OCI-LY7 (cell line): ENCODE data around the gene LAMP5. TPM values are rescaled to one million over a fixed set of nuclear protein-coding genes. Genes with fewer than 3 reads are reported as not detected.

ENCODE experiments used
- BruUV-seq: library from RNA; stranded (reverse); fragments of 400-500 nt; replicated peaks from 2 replicates; lab custom pipeline; 2021; lab: Mats Ljungman, UMichigan
- CTCF ChIA-PET: fragments of 300-600 bp; sonication (Branson Sonifier 250); formaldehyde crosslinking; loops from one replicate; lab custom pipeline; 2022; ENCODE audit warnings: antibody characterized with exemption; ENCODE audit not compliant: unreplicated experiment; lab: Charles Lee
- POLR2A ChIA-PET: fragments of 300-600 bp; sonication (Branson Sonifier 250); formaldehyde crosslinking; loops from one replicate; lab custom pipeline; 2022; ENCODE audit warnings: antibody characterized with exemption; lab: Charles Lee
- DNase-seq: peaks from one replicate; pipeline ENCODE4 v3.0.0-alpha.2; 2015; ENCODE audit warnings: low spot score
- H2AFZ ChIP-seq: fragments of 200-600 bp; sonication (generic), shearing (Covaris generic); 2 replicates; pipeline ENCODE4 v1.6.1; 2014; ENCODE audit warnings: mild to moderate bottlenecking, antibody characterized with exemption, low read length, moderate library complexity
- H3K27ac ChIP-seq: fragments of 200-600 bp; sonication (generic); 2 replicates; pipeline ENCODE4 v1.5.1; 2014; ENCODE audit warnings: mixed run types, low read depth, mild to moderate bottlenecking, moderate library complexity, low read length, inconsistent platforms; ENCODE audit not compliant: poor library complexity, severe bottlenecking
- H3K36me3 ChIP-seq: fragments of 200-600 bp; sonication (generic); 2 replicates; pipeline ENCODE4 v1.6.1; 2014; ENCODE audit warnings: mild to moderate bottlenecking, antibody characterized with exemption, low read length, moderate library complexity, mixed read lengths; ENCODE audit not compliant: insufficient read depth
- H3K4me1 ChIP-seq: fragments of 200-600 bp; sonication (generic); 2 replicates; pipeline ENCODE4 v1.5.1; 2014; ENCODE audit warnings: mild to moderate bottlenecking, low read length; ENCODE audit not compliant: insufficient read depth, poor library complexity, severe bottlenecking
- H3K4me2 ChIP-seq: fragments of 200-600 bp; sonication (generic); 2 replicates; pipeline ENCODE4 v1.6.1; 2014; ENCODE audit warnings: mild to moderate bottlenecking, low read length
- H3K4me3 ChIP-seq: fragments of 200-600 bp; sonication (generic); 2 replicates; pipeline ENCODE4 v1.5.1; 2014; ENCODE audit warnings: mild to moderate bottlenecking, low read depth, low read length; ENCODE audit not compliant: poor library complexity, severe bottlenecking
- H3K79me2 ChIP-seq: fragments of 200-600 bp; sonication (generic); 2 replicates; pipeline ENCODE4 v1.6.1; 2016; ENCODE audit warnings: low read depth, mild to moderate bottlenecking, low read length, moderate library complexity, mixed read lengths; ENCODE audit not compliant: insufficient read depth
- H3K9me2 ChIP-seq: fragments of 200-600 bp; sonication (generic); 2 replicates; pipeline ENCODE4 v1.6.1; 2016; ENCODE audit warnings: mild to moderate bottlenecking, low read length, mixed read lengths; ENCODE audit not compliant: insufficient read depth
- H3K9me3 ChIP-seq: fragments of 200-600 bp; sonication (generic); 2 replicates; pipeline ENCODE4 v1.6.1; 2014; ENCODE audit warnings: mild to moderate bottlenecking, mixed run types, low read length, mixed read lengths
- H4K20me1 ChIP-seq: fragments of 200-600 bp; sonication (generic); 2 replicates; pipeline ENCODE4 v1.6.1; 2014; ENCODE audit warnings: mild to moderate bottlenecking, antibody characterized with exemption, low read length, moderate library complexity, mixed read lengths; ENCODE audit not compliant: insufficient read depth
- CTCF ChIP-seq: fragments of 200-600 bp; sonication (generic); conservative IDR thresholded peaks from 2 replicates; pipeline ENCODE4 v1.5.1; 2014; ENCODE audit warnings: mild to moderate bottlenecking, antibody characterized with exemption, low read length, moderate library complexity, mixed read lengths
- EZH2phosphoT487 ChIP-seq: fragments of 200-600 bp; sonication (generic); IDR thresholded peaks from 2 replicates; pipeline ENCODE4 v1.6.1; 2018; ENCODE audit warnings: low read depth, borderline replicate concordance, mild to moderate bottlenecking, mixed run types, antibody characterized with exemption, low read length, moderate library complexity, mixed read lengths
- intact Hi-C: fragments of 100-400 bp; cut with micrococcal nuclease; formaldehyde crosslinking; loops from one replicate; pipeline ENCODE4 v1.10.0; 2022; ENCODE audit not compliant: unreplicated experiment
- total RNA-seq, 2 experiments: library from RNA; depleted of rRNA in 1 of 2; stranded (reverse); fragments of >200 nt in 1 of 2; shearing (Covaris generic) in 1 of 2; gene quantifications; 2 replicates each; pipeline ENCODE4 v1.2.3, GENCODE V29; 2014 to 2022

Gene LAMP5
- total RNA-seq, 2 experiments from 2014 or later, result not detected

GRCh38 chr20:9535449-9535848 is 21.1 kb downstream of the LAMP5 start:
- H3K9me3 ChIP-seq, result no peaks in the 10 kb centered on the region
- ChIA-PET POLR2A (no interaction called here), CTCF (no interaction called here)
- no peak overlapping the region for H2AFZ ChIP-seq
- no peak overlapping the region for H3K27ac ChIP-seq
- no peaks in the 10 kb centered on the region for H3K9me2 ChIP-seq
- TF ChIP-seq CTCF (no peak), EZH2phosphoT487 (no peak)
- intact Hi-C loops, result no loop called here
- BruUV-seq, result no TSS peak
- H3K4me2 ChIP-seq, result no peak overlapping the region
- H3K4me1 ChIP-seq, result no peaks in the 10 kb centered on the region
- H3K4me3 ChIP-seq, result no peak overlapping the region
- H4K20me1 ChIP-seq, result no peaks in the 10 kb centered on the region
- no peaks in the 10 kb centered on the region for H3K79me2 ChIP-seq
- DNase-seq, result no peak
- H3K36me3 ChIP-seq, result no peaks in the 10 kb centered on the region

- no peaks in the 10 kb centered on the region for H3K9me3 ChIP-seq
- DNase-seq, result no peak
- no peak overlapping the region for H3K27ac ChIP-seq
- no TSS peak for BruUV-seq
- CTCF ChIA-PET, result no interaction called here
- H3K36me3 ChIP-seq, result no peaks in the 10 kb centered on the region
- H3K79me2 ChIP-seq, result no peaks in the 10 kb centered on the region
- no peaks in the 10 kb centered on the region for H3K9me2 ChIP-seq
- intact Hi-C loops, result no loop called here
- no peak overlapping the region for H2AFZ ChIP-seq
- H4K20me1 ChIP-seq, result no peaks in the 10 kb centered on the region
- no peaks in the 10 kb centered on the region for H3K4me1 ChIP-seq
- H3K4me2 ChIP-seq, result no peak overlapping the region
- TF ChIP-seq EZH2phosphoT487, result no peak
- TF ChIP-seq CTCF, result no peak
- POLR2A ChIA-PET, result no interaction called here
- no peak overlapping the region for H3K4me3 ChIP-seq
Observed at GRCh38 chr20:9543214-9543613, 28.8 kb downstream of the LAMP5 start.

- DNase-seq, result no peak
- Histone ChIP-seq H3K4me3 (no peak overlapping the region), H2AFZ (no peak overlapping the region), H3K27ac (no peak overlapping the region), H3K4me2 (no peak overlapping the region), H3K9me2 (no peaks in the 10 kb centered on the region), H3K4me1 (no peaks in the 10 kb centered on the region), H4K20me1 (no peaks in the 10 kb centered on the region), H3K79me2 (no peaks in the 10 kb centered on the region), H3K9me3 (no peaks in the 10 kb centered on the region), H3K36me3 (no peaks in the 10 kb centered on the region)
- POLR2A ChIA-PET, result no interaction called here
- CTCF ChIA-PET, result no interaction called here
- BruUV-seq, result no TSS peak
- TF ChIP-seq EZH2phosphoT487 (no peak), CTCF (no peak)
- intact Hi-C loops, result no loop called here
Observed at GRCh38 chr20:9550283-9550682, 35.9 kb downstream of the LAMP5 start.
